GM18519 (cell line): ENCODE data around the gene LHFPL3.

ENCODE experiments used
- ATAC-seq: cut with Tn5 transposase; IDR thresholded peaks from one replicate; pipeline ENCODE4 v1.9.1; 2021; ENCODE audit warnings: mild to moderate bottlenecking, moderate library complexity; ENCODE audit not compliant: unreplicated experiment, low FRiP score

Gene LHFPL3

GRCh38 chr7:104950754-104951153 lies 622.4 kb downstream of the LHFPL3 start:
- no peak for ATAC-seq

- ATAC-seq = no peak
Measured at GRCh38 chr7:104951546-104951945, 623.1 kb downstream of the LHFPL3 start.

GRCh38 chr7:104955276-104955675 lies 626.9 kb downstream of the LHFPL3 start:
- no peak for ATAC-seq
